Transverse colon (tissue), 3 donors: Measurements from ENCODE around the gene EYS.

Experiments used
- POLR2A ChIP-seq: fragments of 450-650 bp; IDR thresholded peaks from one replicate; pipeline ENCODE4 v1.6.1; 2016; ENCODE audit warnings: antibody characterized with exemption, mild to moderate bottlenecking, moderate library complexity
- POLR2AphosphoS5 ChIP-seq, 3 donors: sonication (generic); formaldehyde crosslinking; IDR thresholded peaks; one replicate each; pipeline ENCODE4 v1.6.1; 2016; ENCODE audit warnings: antibody characterized with exemption in 3 of 3

DNA sequence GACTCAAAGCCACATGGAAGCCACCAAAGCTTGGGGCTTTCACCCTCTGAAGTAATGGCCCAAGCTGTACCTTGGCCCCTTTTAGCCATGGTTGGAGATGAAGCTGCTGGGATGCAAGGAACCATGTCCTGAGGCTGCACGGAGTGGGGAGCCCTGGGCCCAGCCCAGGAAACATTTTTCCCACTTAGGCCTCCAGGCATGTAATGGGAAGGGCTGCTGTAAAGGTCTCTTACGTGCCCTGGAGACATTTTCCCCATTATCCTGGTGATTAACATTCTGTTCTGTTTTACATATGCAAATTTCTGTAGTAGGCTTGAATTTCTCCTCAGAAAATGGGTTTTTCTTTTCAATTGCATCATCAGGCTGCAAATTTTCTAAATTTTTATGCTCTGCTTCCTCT is 558.2 kb downstream of the EYS start:
- TF ChIP-seq POLR2AphosphoS5 (IDR thresholded peaks at IDR 0.05) (no peak), POLR2A (no peak)
